Cardiac muscle cell (in vitro differentiated cells and primary cell): Measurements from ENCODE around the gene FMNL1. TPM values are rescaled to one million over a fixed set of nuclear protein-coding genes. Genes with fewer than 3 reads are reported as not detected.

Experiments
- DNase-seq, 2 donors: peaks; one replicate each; pipeline versions ENCODE4 v3.0.0 to v3.0.0-alpha.2; 2010 to 2017; ENCODE audit warnings: low read depth in 1 of 2, low spot score in 1 of 2
- H3K27ac ChIP-seq: fragments of 200-600 bp; sonication (generic); 2 replicates; pipeline ENCODE4 v1.5.1; 2016
- H3K27me3 ChIP-seq: fragments of 200-600 bp; sonication (generic); 2 replicates; pipeline ENCODE4 v1.6.0; 2016; ENCODE audit warnings: control low read depth
- H3K36me3 ChIP-seq: fragments of 200-600 bp; sonication (generic); 2 replicates; pipeline ENCODE4 v1.5.1; 2016; ENCODE audit warnings: control low read depth
- H3K4me1 ChIP-seq: fragments of 200-600 bp; sonication (generic); 2 replicates; pipeline ENCODE4 v1.8.1; 2017; ENCODE audit warnings: low read depth, mild to moderate bottlenecking, mixed run types
- H3K4me3 ChIP-seq: fragments of 200-600 bp; sonication (generic); 2 replicates; pipeline ENCODE4 v1.5.1; 2016; ENCODE audit warnings: mild to moderate bottlenecking
- H3K9me3 ChIP-seq: fragments of 200-600 bp; sonication (generic); 2 replicates; pipeline ENCODE4 v1.5.1; 2017; ENCODE audit warnings: low read depth, mild to moderate bottlenecking, control low read depth
- polyA plus RNA-seq: library from polyadenylated mRNA; unstranded; fragments of >200 nt; fragmentation: Nextera tagmentation; extraction: Ambion mirVana; gene quantifications from 2 replicates; pipeline ENCODE4 v1.2.1, GENCODE V29; 2016
- total RNA-seq: library from RNA; depleted of rRNA; stranded (reverse); fragments of >200 nt; gene quantifications from 2 replicates; pipeline ENCODE4 v1.2.3, GENCODE V29; 2016
- TF ChIP-seq, protein P1 (sequence below): IDR thresholded peaks from 2 replicates; pipeline ENCODE4 v1.5.1; 2012; ENCODE audit warnings: low read depth, mild to moderate bottlenecking, low read length

The FMNL1 gene
- total and polyA plus RNA-seq, 2 experiments from 2014 or later = 0.51 to 0.83 TPM

DNA sequence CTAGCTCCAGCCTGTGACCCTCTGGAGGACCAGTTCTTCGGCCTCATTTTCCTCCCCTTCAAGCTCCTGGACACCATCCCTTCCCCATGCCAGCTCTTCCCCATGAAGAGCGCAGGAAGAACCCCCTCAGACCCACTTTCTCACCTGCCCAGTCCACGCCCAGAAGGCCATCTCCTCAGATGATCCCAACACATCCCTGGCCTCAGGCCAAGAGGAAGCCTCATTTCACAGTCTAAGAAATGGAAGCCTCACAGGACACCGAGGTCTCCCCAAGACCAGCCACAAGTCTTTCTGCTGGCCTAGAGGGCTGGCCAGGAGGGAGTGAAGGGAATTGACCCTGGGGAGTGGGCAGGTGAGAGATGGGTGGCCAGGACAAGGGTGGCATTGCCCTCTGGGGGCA lies 32.2 kb downstream of the FMNL1 start:
- no peaks in the 10 kb centered on the region for H3K4me1 ChIP-seq
- no peaks in the 10 kb centered on the region for H3K9me3 ChIP-seq
- no peaks in the 10 kb centered on the region for H3K36me3 ChIP-seq
- no peak for DNase-seq
- TF ChIP-seq, protein P1, sequence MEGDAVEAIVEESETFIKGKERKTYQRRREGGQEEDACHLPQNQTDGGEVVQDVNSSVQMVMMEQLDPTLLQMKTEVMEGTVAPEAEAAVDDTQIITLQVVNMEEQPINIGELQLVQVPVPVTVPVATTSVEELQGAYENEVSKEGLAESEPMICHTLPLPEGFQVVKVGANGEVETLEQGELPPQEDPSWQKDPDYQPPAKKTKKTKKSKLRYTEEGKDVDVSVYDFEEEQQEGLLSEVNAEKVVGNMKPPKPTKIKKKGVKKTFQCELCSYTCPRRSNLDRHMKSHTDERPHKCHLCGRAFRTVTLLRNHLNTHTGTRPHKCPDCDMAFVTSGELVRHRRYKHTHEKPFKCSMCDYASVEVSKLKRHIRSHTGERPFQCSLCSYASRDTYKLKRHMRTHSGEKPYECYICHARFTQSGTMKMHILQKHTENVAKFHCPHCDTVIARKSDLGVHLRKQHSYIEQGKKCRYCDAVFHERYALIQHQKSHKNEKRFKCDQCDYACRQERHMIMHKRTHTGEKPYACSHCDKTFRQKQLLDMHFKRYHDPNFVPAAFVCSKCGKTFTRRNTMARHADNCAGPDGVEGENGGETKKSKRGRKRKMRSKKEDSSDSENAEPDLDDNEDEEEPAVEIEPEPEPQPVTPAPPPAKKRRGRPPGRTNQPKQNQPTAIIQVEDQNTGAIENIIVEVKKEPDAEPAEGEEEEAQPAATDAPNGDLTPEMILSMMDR = no peak
- H3K27me3 ChIP-seq = no peaks in the 10 kb centered on the region
- no peak overlapping the region for H3K4me3 ChIP-seq
- H3K27ac ChIP-seq = no peak overlapping the region

DNA sequence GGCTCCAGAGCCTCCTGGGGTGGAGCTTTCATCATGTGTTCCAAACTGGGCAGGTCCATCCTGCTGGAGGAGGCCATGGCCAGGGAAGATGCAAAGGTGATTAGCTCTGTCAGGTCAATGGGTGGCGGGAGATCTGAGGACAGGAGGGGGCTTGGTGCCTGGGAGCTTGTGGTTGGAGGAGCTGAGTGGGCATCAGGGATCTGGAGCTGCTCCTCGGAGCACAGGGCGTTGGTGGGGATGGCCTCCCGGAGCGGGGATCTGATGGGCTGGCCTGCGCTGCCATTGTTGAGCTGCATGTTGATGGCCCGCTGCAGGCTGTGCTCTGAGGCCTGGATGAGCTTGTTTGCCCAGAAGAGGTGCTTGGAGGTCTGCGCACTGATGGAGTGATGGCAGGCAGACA lies 33.7 kb downstream of the FMNL1 start:
- no peaks in the 10 kb centered on the region for H3K9me3 ChIP-seq
- no peaks in the 10 kb centered on the region for H3K4me1 ChIP-seq
- TF ChIP-seq, protein P1 = no peak
- H3K27ac ChIP-seq = no peak overlapping the region
- no peaks in the 10 kb centered on the region for H3K36me3 ChIP-seq
- H3K27me3 ChIP-seq = peaks cover under 1% of the 10 kb centered on the region
- no peak overlapping the region for H3K4me3 ChIP-seq
- no peak for DNase-seq

DNA sequence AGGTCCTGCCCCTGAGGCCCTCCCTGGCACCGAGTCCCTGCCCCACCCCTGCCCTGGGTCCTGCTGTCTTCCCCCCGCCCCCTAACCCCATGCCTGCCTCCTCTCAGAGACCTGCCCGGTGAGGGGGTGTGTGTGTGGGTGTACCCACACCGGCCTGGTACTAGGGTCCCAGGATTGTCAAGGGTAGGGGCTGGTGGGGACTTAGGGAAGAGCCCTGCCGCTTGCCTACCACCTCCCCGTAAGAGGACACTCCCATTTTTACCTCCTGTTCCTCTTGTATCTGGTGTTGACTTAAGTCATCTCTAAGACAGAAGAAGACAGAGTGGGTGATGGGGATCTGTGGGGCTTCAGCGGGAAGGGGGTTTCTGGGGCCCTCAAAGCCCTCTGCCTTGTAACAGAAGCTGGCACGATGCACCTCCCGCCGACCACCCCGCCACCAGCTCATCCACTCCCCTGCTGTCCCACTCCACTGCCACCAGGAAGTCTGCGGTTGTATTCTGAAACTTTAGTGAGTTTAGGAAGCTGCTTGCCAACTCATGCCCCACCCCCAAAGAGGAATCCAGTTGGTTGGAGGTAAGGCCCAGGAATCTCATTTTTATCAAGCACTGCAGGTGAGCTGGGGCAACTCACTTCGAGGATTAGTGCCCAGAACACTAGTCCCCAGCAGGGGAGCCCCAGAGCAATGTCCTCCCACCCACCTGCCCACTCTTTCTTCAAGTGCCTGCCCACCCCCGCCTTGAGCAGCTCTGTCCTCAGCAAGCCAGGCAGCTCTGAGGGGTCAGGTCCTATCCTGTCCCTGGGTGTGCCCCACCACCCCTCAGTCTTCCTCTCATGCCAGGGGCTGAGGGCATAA lies 34.7 kb downstream of the FMNL1 start:
- H3K4me3 ChIP-seq = no peak overlapping the region
- DNase-seq = no peak

DNA sequence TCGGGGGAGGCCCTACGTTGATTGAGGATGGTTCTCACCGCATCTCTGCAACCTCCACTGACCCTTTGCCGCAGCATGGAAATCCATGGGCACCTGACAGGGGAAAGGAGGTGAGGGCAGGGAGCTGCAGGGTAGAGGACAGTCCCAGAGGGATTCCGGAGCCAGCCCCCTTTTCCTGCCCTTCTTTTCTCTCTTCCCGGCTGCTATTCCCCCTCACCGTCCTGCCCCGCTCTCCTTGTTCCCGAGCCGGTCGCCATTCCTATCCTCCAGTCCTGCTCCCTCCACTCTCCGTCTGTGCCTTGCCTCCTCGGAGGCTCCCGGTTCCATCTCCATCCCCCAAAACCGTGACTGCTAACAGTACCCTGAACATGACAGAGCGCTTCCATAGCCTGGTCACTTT lies 35.4 kb downstream of the FMNL1 start:
- Histone ChIP-seq H3K27ac (no peak overlapping the region), H3K4me3 (no peak overlapping the region), H3K9me3 (no peaks in the 10 kb centered on the region), H3K4me1 (no peaks in the 10 kb centered on the region), H3K36me3 (no peaks in the 10 kb centered on the region), H3K27me3 (peaks cover 4% of the 10 kb centered on the region)
- TF ChIP-seq, protein P1 = no peak
- DNase-seq = no peak

More for the DNA sequence above, 34.7 kb downstream of the FMNL1 start:
- TF ChIP-seq, protein P1 = peak; percentile 12
- peaks cover 4% of the 10 kb centered on the region for H3K27me3 ChIP-seq
- no peak overlapping the region for H3K27ac ChIP-seq
- H3K36me3 ChIP-seq = no peaks in the 10 kb centered on the region
- no peaks in the 10 kb centered on the region for H3K4me1 ChIP-seq
- no peaks in the 10 kb centered on the region for H3K9me3 ChIP-seq

DNA sequence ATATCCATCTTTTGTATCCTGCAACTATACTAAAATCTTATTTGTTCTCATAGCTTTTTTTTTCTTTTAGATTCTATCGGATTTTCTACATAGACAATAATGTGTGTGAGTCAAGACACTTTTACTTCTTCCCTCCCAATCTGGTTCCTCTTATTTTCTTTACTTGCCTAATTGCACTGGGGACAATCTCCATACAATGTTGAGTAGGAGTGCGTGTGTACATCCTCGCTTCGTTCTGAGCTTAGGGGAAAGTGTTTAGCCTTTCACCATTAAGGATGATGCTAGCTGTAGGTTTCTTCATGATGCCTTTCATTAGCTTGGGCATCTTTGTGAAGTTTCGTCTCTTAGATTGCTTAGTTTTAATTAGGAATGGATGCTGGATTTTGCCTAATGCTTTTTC lies 37.3 kb downstream of the FMNL1 start:
- H3K27me3 ChIP-seq = peaks cover 4% of the 10 kb centered on the region
- no peaks in the 10 kb centered on the region for H3K9me3 ChIP-seq
- H3K4me1 ChIP-seq = peaks cover 9% of the 10 kb centered on the region
- no peak overlapping the region for H3K4me3 ChIP-seq
- H3K36me3 ChIP-seq = no peaks in the 10 kb centered on the region
- no peak for DNase-seq
- H3K27ac ChIP-seq = no peak overlapping the region
- TF ChIP-seq, protein P1 = no peak
